Type B pancreatic cell (in vitro differentiated cells): ENCODE measurements around the gene USP15. TPM values are rescaled to one million over a fixed set of nuclear protein-coding genes. Genes with fewer than 3 reads are reported as not detected.

Source experiments
- DNase-seq: peaks from one replicate; pipeline ENCODE4 v3.0.0; 2021; ENCODE audit warnings: mixed read lengths; ENCODE audit not compliant: unreplicated experiment; ENCODE audit errors: extremely low spot score
- H3K27ac Mint-ChIP-seq: 2 replicates; pipeline ENCODE4 v1.8.0; 2021; ENCODE audit warnings: mild to moderate bottlenecking, mixed read lengths
- H3K27me3 Mint-ChIP-seq: 2 replicates; pipeline ENCODE4 v1.8.0; 2021; ENCODE audit warnings: mixed read lengths
- H3K36me3 Mint-ChIP-seq: 2 replicates; pipeline ENCODE4 v1.8.0; 2021; ENCODE audit warnings: mixed read lengths
- H3K4me1 Mint-ChIP-seq: one replicate; pipeline ENCODE4 v1.8.0; 2021; ENCODE audit warnings: mixed read lengths; ENCODE audit not compliant: unreplicated experiment
- H3K4me3 Mint-ChIP-seq: 2 replicates; pipeline ENCODE4 v1.8.0; 2021; ENCODE audit warnings: mild to moderate bottlenecking, mixed read lengths
- H3K9me3 Mint-ChIP-seq: 2 replicates; pipeline ENCODE4 v1.8.0; 2021; ENCODE audit warnings: mixed read lengths
- total RNA-seq: library from RNA; stranded (reverse); gene quantifications from 2 replicates; pipeline ENCODE4 v1.2.1, GENCODE V29; 2021; ENCODE audit warnings: low replicate concordance
- TF ChIP-seq, protein P1 (sequence below): fragments of 200-600 bp; sonication (generic); conservative IDR thresholded peaks from 2 replicates; pipeline ENCODE4 v1.5.0; 2021; ENCODE audit warnings: antibody characterized with exemption, mild to moderate bottlenecking

The USP15 gene
- total RNA-seq, 1 donor from 2014 or later = 47.5 TPM

DNA sequence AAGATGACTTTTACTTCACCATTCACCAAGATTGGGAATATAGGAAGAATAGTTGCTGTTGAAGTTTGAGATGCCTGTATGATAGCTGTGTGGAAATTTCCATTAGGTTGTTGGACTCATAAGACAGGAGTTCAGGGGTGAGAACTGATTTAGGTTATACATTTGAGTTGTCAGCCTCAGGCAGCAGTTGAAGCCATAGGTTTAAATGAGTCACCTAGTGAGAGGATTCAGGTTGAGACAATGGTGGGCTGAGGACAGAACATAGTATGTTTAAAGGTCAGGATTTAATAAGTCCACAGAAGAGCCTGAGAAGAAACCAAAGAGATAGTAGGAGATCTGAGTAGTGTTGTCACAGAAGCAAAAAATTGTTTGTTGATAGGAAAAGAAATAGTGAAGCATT lies 142.8 kb downstream of the USP15 start:
- no peaks in the 10 kb centered on the region for H3K4me1 Mint-ChIP-seq
- no peaks in the 10 kb centered on the region for H3K9me3 Mint-ChIP-seq
- H3K36me3 Mint-ChIP-seq = peaks cover 18% of the 10 kb centered on the region
- no peak overlapping the region for H3K4me3 Mint-ChIP-seq
- H3K27me3 Mint-ChIP-seq = no peaks in the 10 kb centered on the region
- DNase-seq = no peak
- H3K27ac Mint-ChIP-seq = no peak overlapping the region
- TF ChIP-seq, protein P1, sequence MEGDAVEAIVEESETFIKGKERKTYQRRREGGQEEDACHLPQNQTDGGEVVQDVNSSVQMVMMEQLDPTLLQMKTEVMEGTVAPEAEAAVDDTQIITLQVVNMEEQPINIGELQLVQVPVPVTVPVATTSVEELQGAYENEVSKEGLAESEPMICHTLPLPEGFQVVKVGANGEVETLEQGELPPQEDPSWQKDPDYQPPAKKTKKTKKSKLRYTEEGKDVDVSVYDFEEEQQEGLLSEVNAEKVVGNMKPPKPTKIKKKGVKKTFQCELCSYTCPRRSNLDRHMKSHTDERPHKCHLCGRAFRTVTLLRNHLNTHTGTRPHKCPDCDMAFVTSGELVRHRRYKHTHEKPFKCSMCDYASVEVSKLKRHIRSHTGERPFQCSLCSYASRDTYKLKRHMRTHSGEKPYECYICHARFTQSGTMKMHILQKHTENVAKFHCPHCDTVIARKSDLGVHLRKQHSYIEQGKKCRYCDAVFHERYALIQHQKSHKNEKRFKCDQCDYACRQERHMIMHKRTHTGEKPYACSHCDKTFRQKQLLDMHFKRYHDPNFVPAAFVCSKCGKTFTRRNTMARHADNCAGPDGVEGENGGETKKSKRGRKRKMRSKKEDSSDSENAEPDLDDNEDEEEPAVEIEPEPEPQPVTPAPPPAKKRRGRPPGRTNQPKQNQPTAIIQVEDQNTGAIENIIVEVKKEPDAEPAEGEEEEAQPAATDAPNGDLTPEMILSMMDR = no peak

DNA sequence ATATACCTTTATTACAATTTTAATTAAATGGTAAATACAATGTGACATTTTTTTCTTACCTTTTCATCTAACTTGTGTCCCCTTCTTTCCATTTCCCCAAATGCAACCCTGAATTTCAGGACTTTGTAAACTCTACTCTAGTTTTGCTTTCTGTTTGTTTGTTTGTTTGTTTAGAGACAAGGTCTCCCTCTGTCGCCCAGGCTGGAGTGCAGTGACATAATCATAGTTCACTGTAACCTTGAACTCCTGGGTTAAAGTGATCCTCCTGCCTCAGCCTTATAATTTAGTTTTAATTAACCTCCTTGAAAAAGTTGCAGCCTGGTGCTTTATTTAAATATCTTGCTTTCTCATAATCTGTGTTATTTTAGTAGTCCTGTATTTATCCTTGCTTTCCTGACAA lies 147.4 kb downstream of the USP15 start:
- TF ChIP-seq, protein P1 = no peak
- H3K27ac Mint-ChIP-seq = no peak overlapping the region
- no peaks in the 10 kb centered on the region for H3K4me1 Mint-ChIP-seq
- peaks cover 9% of the 10 kb centered on the region for H3K36me3 Mint-ChIP-seq
- DNase-seq = no peak
- H3K27me3 Mint-ChIP-seq = no peaks in the 10 kb centered on the region
- H3K9me3 Mint-ChIP-seq = no peaks in the 10 kb centered on the region
- no peak overlapping the region for H3K4me3 Mint-ChIP-seq

DNA sequence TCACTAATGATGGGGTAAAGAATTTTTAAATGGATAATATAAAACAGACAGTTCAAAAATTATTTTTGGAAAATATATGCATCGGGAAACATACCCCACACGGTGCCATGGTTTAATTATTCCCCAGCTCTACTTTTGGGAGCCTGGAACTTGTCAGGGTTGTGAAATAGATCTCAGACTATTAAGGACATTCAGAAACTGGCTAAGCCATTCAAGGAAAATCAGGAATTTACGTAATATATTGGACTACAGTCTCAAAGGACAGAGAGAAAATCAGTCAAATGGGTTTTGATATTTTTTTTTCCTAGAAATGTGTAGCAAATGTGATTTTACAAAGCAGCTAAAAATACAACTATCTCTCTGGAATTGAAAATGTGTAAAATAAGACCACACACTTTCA lies 148.9 kb downstream of the USP15 start:
- Mint-ChIP-seq H3K27me3 (no peaks in the 10 kb centered on the region), H3K4me3 (no peak overlapping the region), H3K27ac (no peak overlapping the region), H3K4me1 (no peaks in the 10 kb centered on the region), H3K9me3 (no peaks in the 10 kb centered on the region), H3K36me3 (no peaks in the 10 kb centered on the region)
- DNase-seq = no peak
- TF ChIP-seq, protein P1 = no peak

DNA sequence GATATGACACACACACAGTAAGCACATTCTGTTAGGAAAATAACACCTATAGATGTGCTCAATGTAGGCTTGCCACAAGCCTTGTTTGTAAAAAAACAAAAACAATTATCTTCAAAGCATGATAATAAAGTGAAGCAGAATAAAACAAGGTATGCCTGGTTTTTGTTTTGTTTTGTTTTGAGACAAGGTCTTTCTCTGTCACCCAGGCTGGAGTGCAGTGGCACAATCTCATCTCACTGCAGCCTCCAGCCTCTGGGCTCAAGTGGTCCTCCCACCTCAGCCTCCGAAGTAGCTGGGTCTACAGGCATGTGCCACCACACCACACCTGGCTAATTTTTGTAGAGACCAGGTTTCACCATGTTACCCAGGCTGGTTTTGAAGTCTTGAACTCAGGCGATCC lies 154.0 kb downstream of the USP15 start:
- TF ChIP-seq, protein P1 = no peak
- Mint-ChIP-seq H3K27ac (no peak overlapping the region), H3K36me3 (no peaks in the 10 kb centered on the region), H3K27me3 (no peaks in the 10 kb centered on the region), H3K4me3 (no peak overlapping the region), H3K9me3 (no peaks in the 10 kb centered on the region), H3K4me1 (no peaks in the 10 kb centered on the region)
- DNase-seq = no peak

DNA sequence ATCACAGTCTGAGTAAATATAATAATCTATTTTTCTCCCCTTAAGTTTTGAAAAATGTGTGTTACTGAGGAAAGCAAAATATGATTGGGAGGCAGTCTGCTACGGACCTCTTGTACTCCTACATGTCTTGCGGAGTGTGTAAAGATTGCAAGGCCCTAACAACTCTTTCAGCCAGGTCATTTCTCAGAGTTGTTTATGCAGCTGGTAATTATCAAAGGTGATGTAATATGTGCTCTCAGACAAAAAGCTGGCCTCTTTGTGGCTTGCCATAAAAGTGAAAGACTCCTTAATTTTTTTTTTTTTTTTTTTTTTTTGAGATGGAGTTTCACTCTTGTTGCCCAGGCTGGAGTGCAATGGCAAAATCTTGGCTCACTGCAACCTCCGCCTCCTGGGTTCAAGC lies 165.9 kb downstream of the USP15 start:
- no peaks in the 10 kb centered on the region for H3K4me1 Mint-ChIP-seq
- H3K36me3 Mint-ChIP-seq = no peaks in the 10 kb centered on the region
- no peak overlapping the region for H3K27ac Mint-ChIP-seq
- no peak overlapping the region for H3K4me3 Mint-ChIP-seq
- TF ChIP-seq, protein P1 = no peak
- no peak for DNase-seq
- H3K27me3 Mint-ChIP-seq = peaks cover 13% of the 10 kb centered on the region
- H3K9me3 Mint-ChIP-seq = peaks cover 23% of the 10 kb centered on the region

DNA sequence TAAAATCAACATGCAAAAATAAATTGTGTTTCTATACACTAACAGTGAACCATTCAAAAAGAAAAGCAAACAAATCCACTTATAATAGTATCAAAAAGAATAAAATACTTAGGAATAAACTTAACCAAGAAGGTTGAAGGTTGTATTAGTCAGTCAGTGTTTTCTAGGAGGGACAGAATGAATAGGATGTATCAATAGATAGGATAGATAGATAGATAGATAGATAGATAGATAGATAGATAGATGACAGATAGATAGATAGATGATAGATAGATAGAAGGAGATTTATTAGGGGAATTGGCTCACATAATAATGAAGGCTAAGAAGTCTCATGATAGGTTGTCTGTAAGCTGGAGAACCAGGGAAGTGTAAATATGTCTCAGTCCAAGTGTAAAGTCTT lies 169.3 kb downstream of the USP15 start:
- DNase-seq = no peak
- TF ChIP-seq, protein P1 = no peak
- Mint-ChIP-seq H3K27ac (no peak overlapping the region), H3K4me3 (no peak overlapping the region), H3K27me3 (peaks cover 30% of the 10 kb centered on the region), H3K4me1 (no peaks in the 10 kb centered on the region), H3K9me3 (peaks cover 5% of the 10 kb centered on the region), H3K36me3 (no peaks in the 10 kb centered on the region)
